HG03460 (cell line): ENCODE data around the gene WSCD2.

ENCODE experiments used
- ATAC-seq: cut with Tn5 transposase; IDR thresholded peaks from one replicate; pipeline ENCODE4 v1.9.1; 2021; ENCODE audit not compliant: unreplicated experiment

Gene WSCD2

DNA sequence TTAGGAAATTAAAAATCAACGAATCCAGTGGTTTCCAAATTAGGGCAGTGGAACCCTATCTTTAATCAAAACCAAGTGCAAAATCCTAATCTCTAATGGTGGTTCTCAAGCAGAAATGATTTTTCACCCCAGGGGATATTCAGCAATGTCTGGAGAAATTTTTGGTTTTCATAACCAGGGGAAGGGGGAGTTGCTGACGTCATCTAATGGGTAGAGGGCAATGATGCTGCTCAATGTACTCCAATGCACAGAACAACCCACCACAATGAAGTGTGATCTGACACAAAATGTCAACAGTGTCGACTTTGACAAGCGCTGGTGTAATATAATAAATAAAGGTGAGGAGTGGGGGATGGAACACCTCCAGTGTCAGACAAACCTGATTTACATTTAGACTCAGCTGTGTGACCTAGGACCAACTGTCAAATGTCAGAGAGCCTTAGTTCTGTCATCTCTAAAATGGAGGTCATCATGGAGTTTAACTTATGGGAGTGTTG, 128.6 kb downstream of the WSCD2 start:
- ATAC-seq, result no peak

- ATAC-seq, result no peak
Observed at GRCh38 chr12:108260039-108260438, 131.0 kb downstream of the WSCD2 start.

DNA sequence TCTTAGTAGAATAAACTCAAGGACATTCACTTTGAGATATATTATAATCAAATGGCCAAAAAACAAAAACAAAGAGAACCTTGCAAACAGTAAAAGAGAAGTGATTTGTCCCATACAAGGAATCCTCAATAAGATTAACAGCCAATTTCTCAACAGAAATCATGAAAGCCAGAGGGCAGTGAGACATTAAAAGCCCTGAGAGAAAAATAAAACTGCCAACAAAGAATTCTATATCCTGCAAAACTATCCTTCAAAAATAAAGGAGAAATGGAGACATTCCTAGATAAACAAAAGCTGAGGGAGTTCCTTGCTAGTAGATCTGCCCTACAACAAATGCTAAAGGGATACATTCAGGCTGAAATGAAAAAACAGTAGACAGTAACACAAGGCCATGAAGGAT, 131.9 kb downstream of the WSCD2 start:
- no peak for ATAC-seq

DNA sequence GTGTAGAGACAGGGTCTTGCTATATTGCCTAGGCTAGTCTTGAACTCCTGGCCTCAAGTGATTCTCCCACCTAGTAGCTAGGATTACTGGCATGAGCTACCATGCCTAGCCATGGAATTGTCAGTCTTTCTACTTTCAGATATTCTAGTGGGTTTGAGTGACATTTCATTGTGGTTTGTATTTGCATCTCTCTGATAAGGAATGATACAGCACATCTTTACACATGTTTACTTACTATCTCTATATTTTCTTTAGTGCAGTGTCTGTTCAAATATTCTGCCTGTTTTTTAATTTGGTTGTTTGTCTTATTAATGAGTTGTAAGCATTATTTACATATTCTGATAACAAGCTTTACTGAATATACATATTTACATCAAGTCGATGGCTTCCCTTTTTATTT, 136.4 kb downstream of the WSCD2 start:
- ATAC-seq, result no peak

DNA sequence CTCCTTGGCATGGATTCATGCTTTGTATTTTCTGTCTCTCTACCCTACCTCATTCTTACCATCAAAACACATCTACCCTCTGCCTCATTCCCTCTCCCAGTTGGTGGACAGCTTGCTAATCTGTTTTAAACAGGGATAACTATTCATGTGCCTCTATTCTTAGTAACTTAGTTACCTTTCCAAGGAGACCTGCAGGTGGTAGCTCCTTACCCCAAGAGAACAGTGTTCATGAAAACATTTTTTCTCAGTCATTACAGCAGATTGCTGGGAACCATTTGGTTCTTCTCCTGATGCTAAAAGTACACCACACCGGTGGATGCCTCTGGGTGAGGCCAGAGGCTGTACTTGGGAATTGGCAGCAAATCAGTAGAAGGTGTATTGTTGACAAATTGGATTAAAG, 137.0 kb downstream of the WSCD2 start:
- ATAC-seq, result no peak

DNA sequence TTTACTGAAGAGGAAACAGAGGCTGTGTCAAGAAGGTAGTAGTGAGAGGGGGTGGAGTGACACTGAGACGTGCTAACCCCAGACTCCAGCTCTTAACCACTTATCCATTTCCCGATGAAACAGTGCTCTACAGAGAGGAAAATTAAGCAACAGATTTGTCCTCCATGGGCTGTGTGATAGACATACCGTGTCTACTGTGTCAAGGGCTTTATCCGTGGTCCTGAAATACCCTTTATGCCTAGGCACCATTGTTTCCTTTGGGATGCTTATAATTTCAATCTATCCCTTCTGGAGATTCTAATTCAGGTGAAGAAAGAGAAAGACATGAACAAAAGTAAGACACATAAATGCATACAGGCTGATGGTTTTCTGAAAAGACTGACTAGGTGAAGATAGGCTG, 138.4 kb downstream of the WSCD2 start:
- no peak for ATAC-seq

GRCh38 chr12:108268397-108268796, 139.3 kb downstream of the WSCD2 start:
- no peak for ATAC-seq

DNA sequence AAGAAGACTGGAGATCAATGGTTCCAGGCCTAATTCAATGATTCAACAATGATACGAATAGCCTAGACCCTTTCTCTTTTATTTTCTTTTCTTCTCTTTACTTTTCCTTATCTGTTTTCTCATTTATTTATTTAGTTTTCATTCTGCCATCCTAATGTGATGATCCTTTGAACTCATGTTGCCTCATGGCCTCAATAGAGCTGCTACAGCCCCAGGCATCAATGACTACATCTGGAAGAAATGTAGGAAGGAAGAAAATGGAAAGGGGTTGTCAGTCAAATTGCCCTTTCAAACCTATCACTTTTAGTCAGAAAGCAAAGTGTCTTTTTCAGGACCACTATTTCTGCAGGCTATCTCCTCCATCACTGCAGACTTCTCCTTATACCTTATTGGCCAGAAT, 140.1 kb downstream of the WSCD2 start:
- ATAC-seq, result no peak

GRCh38 chr12:108270035-108270848, 141.2 kb downstream of the WSCD2 start:
- no peak for ATAC-seq

GRCh38 chr12:108270849-108271143, 141.7 kb downstream of the WSCD2 start:
- no peak for ATAC-seq

- no peak for ATAC-seq
Observed at GRCh38 chr12:108271951-108272872, 143.1 kb downstream of the WSCD2 start.

DNA sequence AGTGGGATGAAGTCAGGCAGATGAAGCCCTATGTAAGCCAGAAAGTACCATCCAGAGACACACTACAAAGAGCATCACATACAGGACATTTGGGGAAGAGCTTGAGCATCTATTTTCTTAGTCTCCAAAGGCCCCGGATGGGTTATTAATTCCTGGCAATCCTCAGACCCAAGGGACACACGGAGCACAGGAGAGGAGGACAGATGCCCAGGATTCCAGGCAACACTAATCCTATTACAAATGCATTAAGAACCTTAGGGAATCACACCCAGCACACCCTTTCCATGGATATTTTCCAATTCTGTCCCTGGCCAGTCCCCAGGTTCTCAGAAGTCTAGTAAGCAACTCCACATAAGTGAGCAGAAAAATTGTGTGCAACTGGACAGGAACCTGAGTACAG, 144.1 kb downstream of the WSCD2 start:
- no peak for ATAC-seq

DNA sequence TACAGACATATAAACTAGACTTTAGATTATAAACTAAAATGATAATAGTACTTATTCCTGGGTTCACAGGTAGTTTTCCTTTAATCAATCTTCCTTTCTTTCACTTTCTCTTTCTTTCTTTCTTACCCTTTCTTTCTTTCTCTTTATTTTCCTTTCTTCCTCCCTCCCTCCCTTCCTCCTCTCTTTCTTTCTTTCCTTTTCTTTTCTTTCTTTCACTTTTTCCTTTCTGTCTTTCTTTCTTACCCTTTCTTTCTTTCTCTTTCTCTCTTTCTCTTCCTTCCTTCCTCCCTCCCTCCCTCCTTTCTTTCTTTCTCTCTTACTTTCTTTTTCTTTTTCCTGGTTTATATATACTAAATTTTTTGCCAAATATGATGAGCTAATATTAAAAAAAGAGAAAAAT, 148.5 kb downstream of the WSCD2 start:
- no peak for ATAC-seq

DNA sequence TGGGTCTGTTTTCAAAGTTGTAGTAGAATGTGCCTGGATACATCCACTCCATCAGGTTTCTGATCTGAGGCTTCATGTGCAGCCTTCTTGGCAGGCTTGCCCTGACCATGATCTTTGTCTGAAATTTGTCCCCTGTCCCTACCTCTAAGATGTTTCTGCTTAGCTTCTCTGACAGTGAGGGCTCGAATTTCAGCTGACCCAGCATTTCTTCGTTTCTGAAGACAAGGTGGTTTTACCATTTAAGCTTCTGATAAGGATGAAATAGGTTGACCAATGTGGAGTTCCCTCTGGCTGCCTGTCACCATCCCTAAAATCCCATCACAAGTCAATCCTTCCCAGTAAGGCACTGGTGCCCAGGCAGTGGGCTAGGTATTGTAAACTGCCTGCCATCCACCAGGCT, 153.1 kb downstream of the WSCD2 start:
- no peak for ATAC-seq

DNA sequence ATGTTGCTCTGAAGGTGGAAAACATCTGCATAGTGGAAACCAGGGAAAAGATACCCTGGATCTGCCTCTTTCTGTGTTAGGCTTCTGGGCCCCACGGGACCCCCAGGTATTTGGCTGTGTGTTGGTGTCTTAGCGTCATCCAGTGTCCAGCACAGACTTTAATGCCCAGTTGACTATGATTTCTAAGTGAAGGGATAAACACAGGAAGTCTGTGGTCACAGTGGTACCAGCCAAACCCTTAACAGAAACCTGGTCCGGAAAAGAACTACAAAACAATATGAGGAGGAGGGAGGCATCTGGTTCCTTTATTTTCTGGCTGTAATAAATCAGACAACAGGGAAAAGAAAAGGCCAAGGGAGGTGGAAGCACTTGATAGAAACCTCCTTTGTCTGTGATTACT, 153.6 kb downstream of the WSCD2 start:
- ATAC-seq, result no peak

- no peak for ATAC-seq
Observed at GRCh38 chr12:108284163-108284562, 155.1 kb downstream of the WSCD2 start.

DNA sequence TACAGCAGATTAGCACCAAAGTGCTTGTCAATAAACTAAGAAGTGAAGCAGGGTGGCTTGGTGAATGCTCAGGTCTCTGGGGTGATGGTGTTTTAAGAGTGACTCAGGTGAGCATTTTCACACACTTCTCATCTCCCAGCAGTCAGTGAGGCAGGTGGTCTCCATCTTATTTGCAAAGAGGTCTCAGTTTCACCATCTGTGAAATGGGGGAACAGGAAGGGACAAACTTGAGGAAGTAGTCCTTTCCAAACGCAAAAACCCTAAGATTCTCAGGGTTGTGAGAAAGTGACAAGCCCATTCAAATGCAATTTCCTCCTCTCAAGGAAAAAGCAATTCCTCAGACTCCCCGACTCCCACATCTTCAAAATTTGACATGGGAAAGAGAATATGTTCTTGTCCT, 155.9 kb downstream of the WSCD2 start:
- no peak for ATAC-seq

DNA sequence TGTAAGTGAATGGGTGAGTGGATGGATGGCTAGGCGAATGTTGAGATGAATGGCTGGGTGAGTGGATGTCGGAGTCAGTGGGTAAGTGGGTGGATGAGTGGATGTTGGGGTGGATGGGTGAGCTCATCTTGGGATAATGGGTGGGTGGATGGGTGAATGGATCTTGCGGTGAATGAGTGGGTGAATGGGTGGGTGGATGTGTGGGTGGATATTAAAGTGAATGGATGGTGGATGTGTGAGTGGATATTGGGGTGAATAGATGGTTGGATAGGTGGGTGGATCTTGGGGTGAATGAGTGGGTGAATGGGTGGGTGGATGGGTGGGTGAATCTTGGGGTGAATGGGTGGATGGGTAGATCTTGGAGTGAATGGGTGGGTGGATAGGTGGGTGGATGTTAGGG, 158.1 kb downstream of the WSCD2 start:
- ATAC-seq, result no peak

GRCh38 chr12:108289350-108290161, 160.5 kb downstream of the WSCD2 start:
- ATAC-seq, result no peak

- no peak for ATAC-seq
Observed at GRCh38 chr12:108295641-108296040, 166.6 kb downstream of the WSCD2 start.

DNA sequence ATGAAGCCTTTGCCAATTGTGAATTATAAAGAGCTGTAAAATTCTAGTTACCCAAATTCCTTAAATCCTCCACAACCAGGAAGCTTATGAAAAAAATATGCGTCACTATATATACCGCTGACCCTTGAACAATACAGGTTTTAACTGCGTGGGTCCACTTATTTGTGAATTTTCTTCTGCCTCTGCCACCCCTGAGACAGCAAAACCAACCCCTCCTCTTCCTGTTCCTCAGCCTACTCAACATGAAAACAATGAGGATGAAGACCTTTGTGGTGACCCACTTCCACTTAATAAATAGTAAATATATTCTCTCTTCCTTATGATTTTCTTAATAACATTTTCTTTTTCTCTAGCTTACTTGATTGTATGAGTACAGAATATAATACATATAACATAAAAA, 167.9 kb downstream of the WSCD2 start:
- no peak for ATAC-seq
